ENCODE data around the gene GCN1. TPM values are rescaled to one million over a fixed set of nuclear protein-coding genes. Genes with fewer than 3 reads are reported as not detected.

Gene GCN1
- total RNA-seq, 2 donors from 2014 or later: 39.7 to 83.1 TPM

DNA sequence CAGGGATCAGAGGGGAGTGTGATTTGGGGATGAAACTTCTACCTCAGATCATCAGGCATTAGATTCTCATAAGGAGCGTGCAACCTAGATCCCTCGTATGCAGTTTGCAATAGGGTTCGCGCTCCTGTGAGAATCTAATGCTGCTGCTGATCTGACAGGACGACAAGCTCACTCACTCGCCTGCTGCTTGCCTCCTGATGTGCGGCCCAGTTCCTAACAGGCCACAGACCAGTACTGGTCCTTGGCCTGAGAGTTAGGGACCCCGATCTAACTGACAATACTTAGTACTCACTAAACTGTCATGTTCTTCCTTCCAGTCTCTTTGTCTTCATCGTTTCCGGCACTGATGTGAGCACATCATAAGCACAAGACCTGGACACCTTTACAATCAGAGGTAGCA lies 11.7 kb upstream of the GCN1 start:
- DNase-seq: no peak
- WGBS, 2 donors: 94% methylated on average over 9 to 10 of the region's 10 CpGs
- H3K27ac ChIP-seq: no peak overlapping the region
- intact Hi-C loops (cut with DNase I): no loop called here
- no peaks in the 10 kb centered on the region for H3K9me3 ChIP-seq
- H3K4me1 ChIP-seq: peaks cover 9% of the 10 kb centered on the region
- no peaks in the 10 kb centered on the region for H3K27me3 ChIP-seq
- TF ChIP-seq, protein P1, sequence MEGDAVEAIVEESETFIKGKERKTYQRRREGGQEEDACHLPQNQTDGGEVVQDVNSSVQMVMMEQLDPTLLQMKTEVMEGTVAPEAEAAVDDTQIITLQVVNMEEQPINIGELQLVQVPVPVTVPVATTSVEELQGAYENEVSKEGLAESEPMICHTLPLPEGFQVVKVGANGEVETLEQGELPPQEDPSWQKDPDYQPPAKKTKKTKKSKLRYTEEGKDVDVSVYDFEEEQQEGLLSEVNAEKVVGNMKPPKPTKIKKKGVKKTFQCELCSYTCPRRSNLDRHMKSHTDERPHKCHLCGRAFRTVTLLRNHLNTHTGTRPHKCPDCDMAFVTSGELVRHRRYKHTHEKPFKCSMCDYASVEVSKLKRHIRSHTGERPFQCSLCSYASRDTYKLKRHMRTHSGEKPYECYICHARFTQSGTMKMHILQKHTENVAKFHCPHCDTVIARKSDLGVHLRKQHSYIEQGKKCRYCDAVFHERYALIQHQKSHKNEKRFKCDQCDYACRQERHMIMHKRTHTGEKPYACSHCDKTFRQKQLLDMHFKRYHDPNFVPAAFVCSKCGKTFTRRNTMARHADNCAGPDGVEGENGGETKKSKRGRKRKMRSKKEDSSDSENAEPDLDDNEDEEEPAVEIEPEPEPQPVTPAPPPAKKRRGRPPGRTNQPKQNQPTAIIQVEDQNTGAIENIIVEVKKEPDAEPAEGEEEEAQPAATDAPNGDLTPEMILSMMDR (IDR thresholded peaks at IDR 0.05): no peak
- TF ChIP-seq POLR2A (IDR thresholded peaks at IDR 0.05): no peak
- no peak for ATAC-seq
- H3K4me3 ChIP-seq: no peak overlapping the region
- peaks cover 0 to 3% of the 10 kb centered on the region in 2 donors for H3K36me3 ChIP-seq (replicated peaks in 1 of 2; ENCODE audit: insufficient read depth in 1 of 2, low read depth in 2 of 2)

DNA sequence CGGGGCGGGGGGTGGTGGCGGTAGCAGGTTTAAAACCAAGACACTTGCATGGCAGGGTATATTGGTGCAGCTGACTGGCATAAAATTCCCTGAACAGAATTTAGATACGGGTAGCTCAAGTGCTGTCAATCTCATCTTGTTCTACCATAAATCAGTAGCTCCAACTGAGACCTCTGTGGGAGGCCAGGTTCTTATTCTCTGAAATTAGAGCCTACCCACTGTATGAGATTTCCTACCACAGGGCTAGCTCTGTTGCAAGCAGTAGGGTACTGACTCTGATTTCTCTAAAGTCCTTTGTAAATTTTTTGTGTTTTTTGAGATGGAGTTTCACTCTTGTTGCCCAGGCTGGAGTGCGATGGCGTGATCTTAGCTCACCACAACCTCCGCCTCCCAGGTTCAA lies 9.7 kb upstream of the GCN1 start:
- Histone ChIP-seq H3K27ac (no peak overlapping the region), H3K4me1 (peaks cover 19% of the 10 kb centered on the region), H3K36me3 (replicated peaks in 1 of 2; ENCODE audit: insufficient read depth in 1 of 2, low read depth in 2 of 2) (no peaks in the 10 kb centered on the region), H3K27me3 (no peaks in the 10 kb centered on the region), H3K4me3 (no peak overlapping the region), H3K9me3 (no peaks in the 10 kb centered on the region)
- DNase-seq: no peak
- no peak for ATAC-seq
- intact Hi-C loops (cut with DNase I): no loop called here
- 86 to 97% methylated on average over 7 of the region's 7 CpGs for WGBS, 2 donors
- no peak for TF ChIP-seq POLR2A (IDR thresholded peaks at IDR 0.05)
- TF ChIP-seq, protein P1 (IDR thresholded peaks at IDR 0.05): no peak

DNA sequence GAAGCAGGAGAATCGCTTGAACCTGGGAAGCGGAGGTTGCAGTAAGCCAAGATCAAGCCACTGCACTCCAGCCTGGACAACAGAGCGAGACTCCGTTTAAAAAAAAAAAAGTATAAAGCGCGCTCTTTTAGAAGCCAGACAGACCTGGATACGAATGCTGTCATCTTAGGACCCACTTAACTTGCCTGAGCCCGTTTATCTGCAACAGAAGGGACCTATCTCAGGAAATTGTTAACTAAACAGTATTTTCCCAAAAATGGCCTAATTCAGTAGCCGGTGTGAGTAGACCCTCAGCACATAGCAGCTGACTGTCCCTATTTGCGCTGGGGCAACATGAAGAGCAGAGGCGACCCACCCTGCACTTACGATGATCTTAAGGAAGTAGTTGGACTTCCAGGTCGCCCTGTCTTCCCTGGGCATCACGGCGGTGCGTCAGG lies 5.9 kb upstream of the GCN1 start:
- Histone ChIP-seq H3K9me3 (no peaks in the 10 kb centered on the region), H3K27me3 (no peaks in the 10 kb centered on the region), H3K4me1 (peaks cover 53% of the 10 kb centered on the region), H3K36me3 (replicated peaks in 1 of 2; ENCODE audit: insufficient read depth in 1 of 2, low read depth in 2 of 2) (peaks cover 12 to 16% of the 10 kb centered on the region in 2 donors), H3K27ac (peak overlapping the region; percentile 56 to 92 (median 76)), H3K4me3 (peak overlapping the region; percentile 79 to 86)
- ATAC-seq: no peak
- TF ChIP-seq POLR2A (IDR thresholded peaks at IDR 0.05): no peak
- TF ChIP-seq, protein P1 (IDR thresholded peaks at IDR 0.05): no peak
- WGBS, 2 donors: 1 to 6% methylated on average over 11 to 16 of the region's 16 CpGs
- intact Hi-C loops (cut with DNase I): no loop called here
- no peak for DNase-seq

DNA sequence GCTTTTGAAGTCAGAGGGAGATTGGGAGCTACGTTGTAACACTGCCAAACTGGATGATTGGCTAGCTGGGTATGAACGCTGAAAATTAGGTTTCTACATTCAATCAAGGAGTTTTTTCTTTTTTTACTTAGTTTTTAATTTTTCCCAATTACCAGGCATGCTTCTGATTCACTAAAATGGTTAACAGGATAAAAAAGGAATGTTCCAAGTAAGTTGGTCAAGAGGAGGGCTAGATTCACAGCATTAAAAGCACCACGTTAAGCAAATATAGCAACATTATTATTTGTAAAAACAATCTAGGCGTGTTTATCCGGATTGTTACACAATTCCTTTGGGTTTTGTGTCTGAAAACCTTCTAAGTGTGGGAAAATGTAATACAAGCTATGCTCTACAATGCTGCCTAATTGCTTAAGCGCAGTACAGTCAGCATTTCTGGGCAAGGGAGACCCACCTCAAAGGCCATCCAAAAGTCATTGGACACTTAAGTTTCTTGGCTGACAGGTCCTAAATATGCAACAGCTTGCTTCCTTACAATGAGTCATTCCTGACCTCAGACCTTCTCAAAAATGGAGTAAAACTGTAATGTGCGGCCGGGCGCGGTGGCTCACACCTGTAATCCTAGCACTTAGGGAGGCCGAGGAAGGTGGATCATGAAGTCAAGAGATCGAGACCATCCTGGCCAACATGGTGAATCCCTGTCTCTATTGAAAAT lies 5.2 kb upstream of the GCN1 start:
- Histone ChIP-seq H3K27me3 (no peaks in the 10 kb centered on the region), H3K4me1 (peaks cover 59% of the 10 kb centered on the region), H3K4me3 (peak overlapping the region; percentile 79 to 86), H3K36me3 (replicated peaks in 1 of 2; ENCODE audit: insufficient read depth in 1 of 2, low read depth in 2 of 2) (peaks cover 12 to 16% of the 10 kb centered on the region in 2 donors), H3K27ac (peak overlapping the region; percentile 56 to 92 (median 76)), H3K9me3 (no peaks in the 10 kb centered on the region)
- intact Hi-C loops (cut with DNase I): no loop called here
- peak in 1 of 3 donors; percentile 5 for TF ChIP-seq POLR2A (IDR thresholded peaks at IDR 0.05)
- TF ChIP-seq, protein P1 (IDR thresholded peaks at IDR 0.05): no peak
- ATAC-seq (no peak), DNase-seq (peak in 1 of 4 donors; percentile 41)
- 12 to 16% methylated on average over 6 to 12 of the region's 12 CpGs for WGBS, 2 donors

DNA sequence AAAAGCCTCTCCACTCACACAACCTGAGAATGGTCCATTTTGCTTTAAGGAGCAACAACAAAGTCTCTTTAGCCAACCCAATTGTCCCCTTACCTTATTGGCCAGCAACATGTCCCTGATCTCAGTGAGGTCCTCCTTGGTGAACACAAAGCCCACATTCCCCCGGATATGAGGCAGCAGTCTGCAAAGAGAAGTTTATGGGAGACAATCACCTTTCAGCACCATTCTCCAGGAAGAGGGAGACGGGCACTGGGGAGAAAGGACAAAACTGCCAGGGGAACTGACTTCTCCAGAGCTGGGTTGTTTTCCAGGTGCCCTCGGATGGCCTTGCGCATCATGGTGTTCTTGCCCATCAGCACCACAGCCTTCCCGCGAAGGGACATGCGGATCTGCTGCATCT lies 4.5 kb upstream of the GCN1 start:
- TF ChIP-seq POLR2A (IDR thresholded peaks at IDR 0.05): no peak
- TF ChIP-seq, protein P1 (IDR thresholded peaks at IDR 0.05): no peak
- Histone ChIP-seq H3K4me3 (no peak overlapping the region), H3K27me3 (no peaks in the 10 kb centered on the region), H3K36me3 (replicated peaks in 1 of 2; ENCODE audit: insufficient read depth in 1 of 2, low read depth in 2 of 2) (peaks cover 12 to 16% of the 10 kb centered on the region in 2 donors), H3K9me3 (no peaks in the 10 kb centered on the region), H3K4me1 (peaks cover 61% of the 10 kb centered on the region), H3K27ac (peak overlapping the region in 3 of 4 donors; percentile 70 to 92 (median 82))
- no peak for DNase-seq
- 41 to 53% methylated on average over 7 of the region's 7 CpGs for WGBS, 2 donors
- intact Hi-C loops (cut with DNase I): no loop called here
- no peak for ATAC-seq

All from body of pancreas (tissue), 4 donors.